HEK293 (cell line): ENCODE measurements around the gene ADAMTS12.

Source experiments
- CTCF ChIA-PET: fragments of 350-600 bp; formaldehyde crosslinking; extraction: SDS; loops from one replicate; lab custom pipeline; 2021; ENCODE audit warnings: antibody characterized with exemption; lab: Yijun Ruan, JAX
- POLR2A ChIA-PET: fragments of 300-600 bp; formaldehyde crosslinking; extraction: SDS; loops from one replicate; lab custom pipeline; 2020; ENCODE audit warnings: antibody characterized with exemption, inconsistent platforms; lab: Yijun Ruan, JAX
- H3K27ac ChIP-seq: fragments of 200-500 bp; sonication (Bioruptor generic); 2 replicates; pipeline ENCODE4 v1.5.1; 2014; ENCODE audit warnings: low read depth, low read length, control low read depth, inconsistent platforms; ENCODE audit errors: extremely low read depth
- H3K36me3 ChIP-seq, 2 experiments: fragments of 200-500 bp in 1 of 2; sonication (Bioruptor generic) in 1 of 2; 1 replicate in 1 of 2; 2 replicates in 1 of 2; pipeline ENCODE4 v1.5.1; 2014 to 2017; ENCODE audit warnings: inconsistent platforms in 2 of 2, low read length in 2 of 2; ENCODE audit not compliant: control insufficient read depth in 2 of 2, insufficient read depth in 1 of 2
- H3K4me1 ChIP-seq: fragments of 200-500 bp; sonication (Bioruptor generic); 2 replicates; pipeline ENCODE4 v1.5.1; 2014; ENCODE audit warnings: mild to moderate bottlenecking, low read length, inconsistent platforms; ENCODE audit not compliant: control insufficient read depth, insufficient read depth
- H3K4me3 ChIP-seq: 2 replicates; pipeline ENCODE4 v1.5.1; 2011; ENCODE audit warnings: low read depth, mild to moderate bottlenecking, control low read depth, low read length, moderate library complexity
- H3K9me3 ChIP-seq: fragments of 200-500 bp; sonication (Bioruptor generic); 2 replicates; pipeline ENCODE4 v1.5.1; 2014; ENCODE audit warnings: low read depth, low read length, inconsistent platforms; ENCODE audit not compliant: control insufficient read depth, insufficient read depth
- CTCF ChIP-seq: fragments of 450-650 bp; formaldehyde crosslinking; IDR thresholded peaks from 2 replicates; pipeline ENCODE4 v1.5.1; 2016; ENCODE audit warnings: missing biosample characterization, missing genetic modification characterization
- GFI1B ChIP-seq: fragments of 450-650 bp; formaldehyde crosslinking; IDR thresholded peaks from 2 replicates; pipeline ENCODE4 v1.5.1; 2016; ENCODE audit warnings: missing biosample characterization, missing genetic modification characterization
- GLI4 ChIP-seq: fragments of 450-650 bp; formaldehyde crosslinking; IDR thresholded peaks from 2 replicates; pipeline ENCODE4 v1.5.1; 2016; ENCODE audit warnings: missing biosample characterization, missing genetic modification characterization
- HOXD13 ChIP-seq: sonication (generic); formaldehyde crosslinking; IDR thresholded peaks from 2 replicates; pipeline ENCODE4 v1.8.0; 2022; ENCODE audit warnings: missing genetic modification reagents, borderline replicate concordance
- KLF10 ChIP-seq: fragments of 450-650 bp; IDR thresholded peaks from 2 replicates; pipeline ENCODE4 v1.5.1; 2018; ENCODE audit warnings: missing biosample characterization, mild to moderate bottlenecking, missing genetic modification characterization
- MYNN ChIP-seq: fragments of 450-650 bp; formaldehyde crosslinking; IDR thresholded peaks from 2 replicates; pipeline ENCODE4 v1.5.1; 2016; ENCODE audit warnings: missing biosample characterization, missing genetic modification characterization, borderline replicate concordance
- PATZ1 ChIP-seq: fragments of 450-650 bp; formaldehyde crosslinking; IDR thresholded peaks from 2 replicates; pipeline ENCODE4 v1.5.1; 2016; ENCODE audit warnings: missing biosample characterization, missing genetic modification characterization
- SP7 ChIP-seq: fragments of 450-650 bp; formaldehyde crosslinking; IDR thresholded peaks from 2 replicates; pipeline ENCODE4 v1.5.1; 2016; ENCODE audit warnings: missing biosample characterization, missing genetic modification characterization
- ZBTB20 ChIP-seq: fragments of 450-650 bp; formaldehyde crosslinking; IDR thresholded peaks from 2 replicates; pipeline ENCODE4 v1.5.1; 2016; ENCODE audit warnings: missing biosample characterization, missing genetic modification characterization
- ZBTB21 ChIP-seq: fragments of 450-650 bp; formaldehyde crosslinking; IDR thresholded peaks from 2 replicates; pipeline ENCODE4 v1.5.1; 2017; ENCODE audit warnings: missing biosample characterization, missing genetic modification characterization
- ZBTB6 ChIP-seq: fragments of 450-650 bp; formaldehyde crosslinking; IDR thresholded peaks from 2 replicates; pipeline ENCODE4 v1.5.1; 2017; ENCODE audit warnings: missing biosample characterization, missing genetic modification characterization
- ZFP3 ChIP-seq: fragments of 450-650 bp; formaldehyde crosslinking; IDR thresholded peaks from 2 replicates; pipeline ENCODE4 v1.5.1; 2016; ENCODE audit warnings: low read depth, missing biosample characterization, missing genetic modification characterization
- ZIC2 ChIP-seq: fragments of 450-650 bp; formaldehyde crosslinking; IDR thresholded peaks from 2 replicates; pipeline ENCODE4 v1.5.1; 2016; ENCODE audit warnings: missing biosample characterization, missing genetic modification characterization
- ZNF112 ChIP-seq: fragments of 450-650 bp; formaldehyde crosslinking; IDR thresholded peaks from 2 replicates; pipeline ENCODE4 v1.5.0; 2017; ENCODE audit warnings: missing biosample characterization, missing genetic modification characterization
- ZNF175 ChIP-seq: fragments of 450-650 bp; formaldehyde crosslinking; IDR thresholded peaks from 2 replicates; pipeline ENCODE4 v1.5.1; 2016; ENCODE audit warnings: missing biosample characterization, missing genetic modification characterization
- ZNF223 ChIP-seq: fragments of 450-650 bp; formaldehyde crosslinking; IDR thresholded peaks from 2 replicates; pipeline ENCODE4 v1.5.1; 2016; ENCODE audit warnings: missing biosample characterization, missing genetic modification characterization
- ZNF37A ChIP-seq: fragments of 450-650 bp; IDR thresholded peaks from 2 replicates; pipeline ENCODE4 v1.5.1; 2018; ENCODE audit warnings: missing biosample characterization, missing genetic modification characterization
- ZNF394 ChIP-seq: fragments of 450-650 bp; formaldehyde crosslinking; IDR thresholded peaks from 2 replicates; pipeline ENCODE4 v1.5.1; 2016; ENCODE audit warnings: missing biosample characterization, missing genetic modification characterization, mild to moderate bottlenecking, moderate library complexity, borderline replicate concordance
- ZNF473 ChIP-seq: fragments of 450-650 bp; formaldehyde crosslinking; IDR thresholded peaks from 2 replicates; pipeline ENCODE4 v1.5.1; 2017; ENCODE audit warnings: missing biosample characterization, missing genetic modification characterization
- ZNF501 ChIP-seq: fragments of 450-650 bp; formaldehyde crosslinking; IDR thresholded peaks from 2 replicates; pipeline ENCODE4 v1.5.1; 2016; ENCODE audit warnings: missing biosample characterization, missing genetic modification characterization
- ZNF529 ChIP-seq: fragments of 450-650 bp; formaldehyde crosslinking; IDR thresholded peaks from 2 replicates; pipeline ENCODE4 v1.5.1; 2017; ENCODE audit warnings: missing genetic modification characterization, missing biosample characterization; ENCODE audit not compliant: insufficient replicate concordance
- ZNF548 ChIP-seq: fragments of 450-650 bp; formaldehyde crosslinking; IDR thresholded peaks from 2 replicates; pipeline ENCODE4 v1.5.1; 2016; ENCODE audit warnings: missing biosample characterization, missing genetic modification characterization
- ZNF701 ChIP-seq: fragments of 450-650 bp; formaldehyde crosslinking; IDR thresholded peaks from 2 replicates; pipeline ENCODE4 v1.5.1; 2016; ENCODE audit warnings: missing biosample characterization, missing genetic modification characterization
- ZNF830 ChIP-seq: fragments of 450-650 bp; IDR thresholded peaks from 2 replicates; pipeline ENCODE4 v1.5.0; 2018; ENCODE audit warnings: missing biosample characterization, missing genetic modification characterization, low read depth, mild to moderate bottlenecking, moderate library complexity
- ZSCAN30 ChIP-seq: fragments of 450-650 bp; IDR thresholded peaks from 2 replicates; pipeline ENCODE4 v1.5.1; 2018; ENCODE audit warnings: missing biosample characterization, mild to moderate bottlenecking, missing genetic modification characterization, moderate library complexity
- TF ChIP-seq, protein P1 (sequence below): fragments of 450-650 bp; formaldehyde crosslinking; IDR thresholded peaks from 2 replicates; pipeline ENCODE4 v1.5.1; 2016; ENCODE audit warnings: missing biosample characterization, missing genetic modification characterization

ADAMTS12 gene

DNA sequence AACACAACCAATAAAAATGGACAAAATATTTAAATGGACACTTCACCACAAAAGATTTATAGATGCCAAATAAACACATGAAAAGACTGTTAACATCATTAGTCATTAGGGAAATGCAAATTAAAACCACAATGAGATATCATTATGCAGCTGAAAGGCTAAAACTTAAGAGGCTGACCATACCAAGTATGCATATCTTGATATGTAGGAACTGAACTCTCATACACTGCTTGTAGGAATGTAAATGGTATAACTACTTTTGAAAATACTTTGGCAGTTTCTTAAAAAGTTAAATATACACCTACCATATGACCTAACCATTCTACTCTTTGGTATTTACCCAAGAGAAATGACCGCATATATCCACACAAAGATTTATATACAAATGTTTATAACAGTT is 13.6 kb upstream of the ADAMTS12 start:
- no peaks in the 10 kb centered on the region for H3K9me3 ChIP-seq
- H3K4me1 ChIP-seq: no peaks in the 10 kb centered on the region
- TF ChIP-seq GLI4 (tag by site-specific recombination): no peak
- no peak for TF ChIP-seq ZNF830 (tag by site-specific recombination)
- TF ChIP-seq GFI1B (tag by site-specific recombination): no peak
- TF ChIP-seq HOXD13 (CRISPR knock-in tag): no peak
- TF ChIP-seq ZNF473 (tag by site-specific recombination): no peak
- TF ChIP-seq, protein P1, sequence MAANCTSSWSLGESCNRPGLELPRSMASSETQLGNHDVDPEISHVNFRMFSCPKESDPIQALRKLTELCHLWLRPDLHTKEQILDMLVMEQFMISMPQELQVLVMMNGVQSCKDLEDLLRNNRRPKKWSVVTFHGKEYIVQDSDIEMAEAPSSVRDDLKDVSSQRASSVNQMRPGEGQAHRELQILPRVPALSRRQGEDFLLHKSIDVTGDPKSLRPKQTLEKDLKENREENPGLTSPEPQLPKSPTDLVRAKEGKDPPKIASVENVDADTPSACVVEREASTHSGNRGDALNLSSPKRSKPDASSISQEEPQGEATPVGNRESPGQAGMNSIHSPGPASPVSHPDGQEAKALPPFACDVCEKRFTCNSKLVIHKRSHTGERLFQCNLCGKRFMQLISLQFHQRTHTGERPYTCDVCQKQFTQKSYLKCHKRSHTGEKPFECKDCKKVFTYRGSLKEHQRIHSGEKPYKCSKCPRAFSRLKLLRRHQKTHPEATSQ (tag by site-specific recombination): no peak
- no peak for TF ChIP-seq ZSCAN30
- TF ChIP-seq ZIC2 (tag by site-specific recombination): no peak
- TF ChIP-seq SP7 (tag by site-specific recombination): no peak
- no peak for TF ChIP-seq MYNN
- TF ChIP-seq ZNF501 (tag by site-specific recombination): no peak
- no peaks in the 10 kb centered on the region for H3K36me3 ChIP-seq
- H3K27ac ChIP-seq: no peak overlapping the region
- H3K4me3 ChIP-seq: no peak overlapping the region
- ChIA-PET CTCF (interaction anchor here (1.0 kb wide), 1 partner anchor 29 kb away, joined by 7 read pairs; no protein-coding TSS in a partner anchor), POLR2A (no interaction called here)

DNA sequence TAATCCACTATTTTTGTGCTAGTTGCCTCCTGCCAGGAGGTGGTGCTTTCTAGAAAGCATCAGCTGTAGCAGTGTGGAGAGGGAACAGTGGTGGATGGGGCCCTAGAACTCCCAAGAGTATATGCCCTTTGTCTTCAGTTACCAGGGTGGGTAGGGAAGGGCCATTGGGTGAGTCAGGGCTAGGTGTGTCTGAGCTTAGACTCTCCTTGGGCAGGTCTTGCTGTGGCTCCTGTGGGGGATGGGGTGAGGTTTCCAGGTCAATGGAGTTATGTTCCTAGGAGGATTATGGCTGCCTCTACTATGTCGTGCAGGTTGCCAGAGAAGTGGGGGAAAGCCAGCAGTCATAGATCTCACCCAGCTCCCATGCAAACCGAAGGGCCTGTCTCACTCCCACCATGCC is 11.3 kb upstream of the ADAMTS12 start:
- Histone ChIP-seq H3K36me3 (no peaks in the 10 kb centered on the region), H3K9me3 (no peaks in the 10 kb centered on the region), H3K27ac (no peak overlapping the region), H3K4me3 (no peak overlapping the region), H3K4me1 (no peaks in the 10 kb centered on the region)
- ChIA-PET POLR2A (no interaction called here), CTCF (interaction anchor here (0.6 kb wide), 1 partner anchor 142 kb away, joined by 3 read pairs; no protein-coding TSS in a partner anchor)
- no peak for TF ChIP-seq ZNF394 (tag by site-specific recombination)
- TF ChIP-seq ZBTB21 (tag by site-specific recombination): no peak
- TF ChIP-seq ZNF175 (tag by site-specific recombination): no peak

DNA sequence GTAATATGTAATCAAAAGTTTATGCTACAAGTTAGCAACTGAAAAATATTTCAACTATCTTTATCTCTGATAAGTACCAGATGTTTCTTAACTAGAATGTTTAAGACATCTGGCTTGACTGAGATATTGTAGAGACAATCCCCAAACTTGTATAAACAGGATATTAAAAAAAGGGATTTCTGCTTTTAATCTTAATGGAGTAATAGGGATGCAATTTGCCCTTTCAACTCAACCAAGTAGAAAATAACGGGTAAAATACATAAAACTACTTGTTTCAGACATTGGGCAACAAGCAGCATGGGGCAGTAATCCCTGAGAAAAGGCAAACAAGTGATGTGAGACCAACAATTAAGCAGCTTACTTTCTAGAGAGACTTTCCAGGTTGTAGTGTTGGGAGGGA is 9.4 kb upstream of the ADAMTS12 start:
- Histone ChIP-seq H3K4me3 (no peak overlapping the region), H3K9me3 (no peaks in the 10 kb centered on the region), H3K4me1 (no peaks in the 10 kb centered on the region), H3K27ac (no peak overlapping the region), H3K36me3 (no peaks in the 10 kb centered on the region)
- ChIA-PET POLR2A (no interaction called here), CTCF (no interaction called here)
- no peak for TF ChIP-seq ZFP3 (tag by site-specific recombination)
- TF ChIP-seq ZNF701 (tag by site-specific recombination): no peak
- no peak for TF ChIP-seq ZBTB20
- TF ChIP-seq CTCF (tag by site-specific recombination): no peak
- no peak for TF ChIP-seq ZNF112 (tag by site-specific recombination)
- TF ChIP-seq ZNF529 (tag by site-specific recombination): no peak
- TF ChIP-seq ZNF548: no peak
- TF ChIP-seq PATZ1 (tag by site-specific recombination): no peak
- no peak for TF ChIP-seq ZNF223
- no peak for TF ChIP-seq ZNF37A (tag by site-specific recombination)
- no peak for TF ChIP-seq ZBTB6 (tag by site-specific recombination)
- TF ChIP-seq, protein P1 (tag by site-specific recombination): no peak
- no peak for TF ChIP-seq ZBTB21 (tag by site-specific recombination)
- TF ChIP-seq KLF10: no peak
